Ovary (tissue), 3 donors: Measurements from ENCODE around the gene FRMD4A.

Source experiments
- POLR2A ChIP-seq: fragments of 450-650 bp; IDR thresholded peaks from one replicate; pipeline ENCODE4 v1.6.1; 2017; ENCODE audit warnings: antibody characterized with exemption, mild to moderate bottlenecking, moderate library complexity
- TF ChIP-seq, protein P1 (sequence below), 3 donors: fragments of 450-650 bp in 2 of 3; fragments of 200-600 bp in 1 of 3; IDR thresholded peaks; one replicate each; pipeline versions ENCODE4 v1.5.1 to v1.8.0; 2016 to 2022; ENCODE audit warnings: antibody characterized with exemption in 3 of 3, mild to moderate bottlenecking in 1 of 3
- donor health status: DM: no; HTN: no; CAD: no.

DNA sequence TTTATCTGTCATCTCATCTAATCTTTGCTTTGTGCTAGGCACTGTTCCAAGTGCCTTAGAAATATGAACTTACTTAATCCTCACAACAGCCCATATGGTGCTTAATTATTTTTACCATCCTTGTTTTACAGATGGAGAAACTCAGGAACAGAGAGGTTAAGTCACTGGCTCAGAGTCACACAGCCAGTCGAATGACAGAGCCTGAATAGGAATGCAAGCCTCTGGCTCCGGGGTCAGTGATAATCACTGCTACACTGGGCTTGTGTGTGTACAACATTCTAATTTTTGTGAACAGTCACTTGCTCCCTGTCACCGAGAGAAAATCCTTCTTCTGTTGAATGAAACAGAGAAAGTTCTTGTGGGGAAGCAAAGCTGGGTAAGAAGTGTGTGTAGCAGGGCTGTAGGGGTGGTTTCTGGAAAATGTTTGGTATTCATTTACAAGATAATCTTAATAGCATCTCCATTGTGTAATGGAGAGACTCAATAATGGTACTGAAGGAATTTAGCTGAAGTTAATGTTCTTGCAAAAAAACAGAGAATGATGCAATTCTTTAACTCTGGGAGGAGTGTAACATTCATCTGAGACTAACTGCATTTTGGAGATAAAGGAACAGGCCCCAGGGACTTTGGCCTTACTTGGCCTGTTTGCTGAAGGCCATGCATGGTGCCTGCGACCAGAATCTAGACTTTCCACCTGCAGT lies 290.6 kb downstream of the FRMD4A start:
- TF ChIP-seq, protein P1, sequence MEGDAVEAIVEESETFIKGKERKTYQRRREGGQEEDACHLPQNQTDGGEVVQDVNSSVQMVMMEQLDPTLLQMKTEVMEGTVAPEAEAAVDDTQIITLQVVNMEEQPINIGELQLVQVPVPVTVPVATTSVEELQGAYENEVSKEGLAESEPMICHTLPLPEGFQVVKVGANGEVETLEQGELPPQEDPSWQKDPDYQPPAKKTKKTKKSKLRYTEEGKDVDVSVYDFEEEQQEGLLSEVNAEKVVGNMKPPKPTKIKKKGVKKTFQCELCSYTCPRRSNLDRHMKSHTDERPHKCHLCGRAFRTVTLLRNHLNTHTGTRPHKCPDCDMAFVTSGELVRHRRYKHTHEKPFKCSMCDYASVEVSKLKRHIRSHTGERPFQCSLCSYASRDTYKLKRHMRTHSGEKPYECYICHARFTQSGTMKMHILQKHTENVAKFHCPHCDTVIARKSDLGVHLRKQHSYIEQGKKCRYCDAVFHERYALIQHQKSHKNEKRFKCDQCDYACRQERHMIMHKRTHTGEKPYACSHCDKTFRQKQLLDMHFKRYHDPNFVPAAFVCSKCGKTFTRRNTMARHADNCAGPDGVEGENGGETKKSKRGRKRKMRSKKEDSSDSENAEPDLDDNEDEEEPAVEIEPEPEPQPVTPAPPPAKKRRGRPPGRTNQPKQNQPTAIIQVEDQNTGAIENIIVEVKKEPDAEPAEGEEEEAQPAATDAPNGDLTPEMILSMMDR (IDR thresholded peaks at IDR 0.05): no peak
- no peak for TF ChIP-seq POLR2A
